ENCODE results near the gene KYNU.
"Not testable (repeated sequence)": the region's sequence is repeated elsewhere in the genome, so short reads cannot be mapped to it uniquely, and the experiment has no call there.

The KYNU gene

GRCh38 chr2:143051465-143051864 lies 174.0 kb downstream of the KYNU start:
- DNase-seq (no peak), ATAC-seq (no peak)
- Mint-ChIP-seq H3K9me3 (peaks cover 0 to 4% of the 10 kb centered on the region in 2 donors), H3K27ac (peak overlapping the region in 1 of 2 donors; percentile 48), H3K27me3 (peaks cover 17% of the 10 kb centered on the region), H3K4me3 (no peak overlapping the region), H3K4me1 (peaks cover 6% of the 10 kb centered on the region)

- DNase-seq, ATAC-seq, H3K4me3 Mint-ChIP-seq, H3K4me1 Mint-ChIP-seq, H3K27ac Mint-ChIP-seq: not testable (repeated sequence)
- Mint-ChIP-seq H3K27me3 (peaks cover 17% of the 10 kb centered on the region), H3K9me3 (peaks cover 0 to 18% of the 10 kb centered on the region in 2 donors)
Measured at GRCh38 chr2:143053437-143053836, 176.0 kb downstream of the KYNU start.

GRCh38 chr2:143056550-143056949 lies 179.1 kb downstream of the KYNU start:
- no peak for ATAC-seq
- Mint-ChIP-seq H3K9me3 (peaks cover 0 to 18% of the 10 kb centered on the region in 2 donors), H3K4me1 (peaks cover 3% of the 10 kb centered on the region), H3K4me3 (no peak overlapping the region), H3K27me3 (peaks cover 16% of the 10 kb centered on the region), H3K27ac (no peak overlapping the region)
- no peak for DNase-seq

- Mint-ChIP-seq H3K9me3 (peaks cover 0 to 18% of the 10 kb centered on the region in 2 donors), H3K27me3 (peaks cover 10% of the 10 kb centered on the region), H3K4me1 (no peaks in the 10 kb centered on the region), H3K4me3 (no peak overlapping the region), H3K27ac (no peak overlapping the region)
- ATAC-seq, result no peak
- no peak for DNase-seq
Measured at GRCh38 chr2:143058851-143059250, 181.4 kb downstream of the KYNU start.

- peaks cover 12 to 14% of the 10 kb centered on the region in 2 donors for H3K9me3 Mint-ChIP-seq
- no peak overlapping the region for H3K4me3 Mint-ChIP-seq
- peaks cover 10% of the 10 kb centered on the region for H3K27me3 Mint-ChIP-seq
- DNase-seq (no peak), ATAC-seq (no peak)
- H3K27ac Mint-ChIP-seq, result no peak overlapping the region
- H3K4me1 Mint-ChIP-seq, result no peaks in the 10 kb centered on the region
Measured at GRCh38 chr2:143063612-143064200, 186.2 kb downstream of the KYNU start.

- Mint-ChIP-seq H3K27me3 (no peaks in the 10 kb centered on the region), H3K9me3 (peaks cover 12 to 14% of the 10 kb centered on the region in 2 donors), H3K4me1 (no peaks in the 10 kb centered on the region), H3K4me3 (no peak overlapping the region), H3K27ac (no peak overlapping the region)
- DNase-seq, result no peak
- ATAC-seq, result no peak
Measured at GRCh38 chr2:143068094-143068493, 190.6 kb downstream of the KYNU start.

GRCh38 chr2:143068509-143068908 lies 191.0 kb downstream of the KYNU start:
- Mint-ChIP-seq H3K4me3 (no peak overlapping the region), H3K4me1 (no peaks in the 10 kb centered on the region), H3K9me3 (peaks cover 12 to 14% of the 10 kb centered on the region in 2 donors), H3K27me3 (no peaks in the 10 kb centered on the region), H3K27ac (no peak overlapping the region)
- DNase-seq (no peak), ATAC-seq (no peak)

GRCh38 chr2:143070704-143071103 lies 193.2 kb downstream of the KYNU start:
- H3K4me3 Mint-ChIP-seq, result no peak overlapping the region

GRCh38 chr2:143071185-143071876 lies 193.9 kb downstream of the KYNU start:
- DNase-seq (no peak), ATAC-seq (no peak)
- Mint-ChIP-seq H3K4me1 (no peaks in the 10 kb centered on the region), H3K27me3 (no peaks in the 10 kb centered on the region), H3K9me3 (peaks cover 7 to 11% of the 10 kb centered on the region in 2 donors), H3K4me3 (no peak overlapping the region), H3K27ac (no peak overlapping the region)

More at GRCh38 chr2:143070704-143071103, 193.2 kb downstream of the KYNU start:
- no peak for DNase-seq
- Mint-ChIP-seq H3K4me1 (no peaks in the 10 kb centered on the region), H3K27ac (no peak overlapping the region), H3K9me3 (peaks cover 7 to 17% of the 10 kb centered on the region in 2 donors), H3K27me3 (no peaks in the 10 kb centered on the region)
- no peak for ATAC-seq

- H3K27me3 Mint-ChIP-seq, H3K4me1 Mint-ChIP-seq, H3K4me3 Mint-ChIP-seq, H3K27ac Mint-ChIP-seq, ATAC-seq, H3K9me3 Mint-ChIP-seq, DNase-seq: not testable (repeated sequence)
Measured at GRCh38 chr2:143074913-143075312, 197.4 kb downstream of the KYNU start.

GRCh38 chr2:143075711-143076110 lies 198.2 kb downstream of the KYNU start:
- Mint-ChIP-seq H3K4me3 (no peak overlapping the region), H3K9me3 (peaks cover 7 to 10% of the 10 kb centered on the region in 2 donors), H3K27ac (no peak overlapping the region), H3K4me1 (no peaks in the 10 kb centered on the region), H3K27me3 (no peaks in the 10 kb centered on the region)
- ATAC-seq (no peak), DNase-seq (no peak)

- no peak for ATAC-seq
Measured at GRCh38 chr2:143078104-143078503, 200.6 kb downstream of the KYNU start.

GRCh38 chr2:143081616-143082015 lies 204.2 kb downstream of the KYNU start:
- Mint-ChIP-seq H3K4me3 (no peak overlapping the region), H3K4me1 (peaks cover 18% of the 10 kb centered on the region), H3K27ac (no peak overlapping the region), H3K27me3 (no peaks in the 10 kb centered on the region), H3K9me3 (peaks cover 0 to 7% of the 10 kb centered on the region in 2 donors)
- DNase-seq (no peak), ATAC-seq (no peak)

More at GRCh38 chr2:143078104-143078503, 200.6 kb downstream of the KYNU start:
- Mint-ChIP-seq H3K4me1 (no peaks in the 10 kb centered on the region), H3K27ac (no peak overlapping the region), H3K4me3 (no peak overlapping the region), H3K27me3 (no peaks in the 10 kb centered on the region), H3K9me3 (peaks cover 7 to 16% of the 10 kb centered on the region in 2 donors)
- DNase-seq, result no peak

- DNase-seq, result no peak
- H3K4me3 Mint-ChIP-seq, result peak overlapping the region in 1 of 2 donors; percentile 35
- peaks cover 0 to 7% of the 10 kb centered on the region in 2 donors for H3K9me3 Mint-ChIP-seq
- peaks cover 18% of the 10 kb centered on the region for H3K4me1 Mint-ChIP-seq
- ATAC-seq, result peak; percentile 74
- H3K27ac Mint-ChIP-seq, result no peak overlapping the region
- no peaks in the 10 kb centered on the region for H3K27me3 Mint-ChIP-seq
Measured at GRCh38 chr2:143083636-143084035, 206.2 kb downstream of the KYNU start.

- DNase-seq (no peak), ATAC-seq (no peak)
- no peak overlapping the region for H3K27ac Mint-ChIP-seq
- peaks cover 18% of the 10 kb centered on the region for H3K4me1 Mint-ChIP-seq
- peaks cover 0 to 7% of the 10 kb centered on the region in 2 donors for H3K9me3 Mint-ChIP-seq
- no peaks in the 10 kb centered on the region for H3K27me3 Mint-ChIP-seq
- no peak overlapping the region for H3K4me3 Mint-ChIP-seq
Measured at GRCh38 chr2:143084462-143084861, 207.0 kb downstream of the KYNU start.

- ATAC-seq (peak; percentile 61), DNase-seq (no peak)
- H3K4me1 Mint-ChIP-seq, result peaks cover 18% of the 10 kb centered on the region
- H3K27me3 Mint-ChIP-seq, result no peaks in the 10 kb centered on the region
- peak overlapping the region in 1 of 2 donors; percentile 7 for H3K4me3 Mint-ChIP-seq
- H3K27ac Mint-ChIP-seq, result no peak overlapping the region
- H3K9me3 Mint-ChIP-seq, result peaks cover 0 to 7% of the 10 kb centered on the region in 2 donors
Measured at GRCh38 chr2:143085125-143085784, 207.8 kb downstream of the KYNU start.

Measured in stimulated activated naive CD8-positive, alpha-beta T cell treated with anti-CD3 and anti-CD28 coated beads, Interleukin-15, amount 100 ng/mL, for 72 hours (primary cell).